Small intestine (tissue), 7 donors: ENCODE results near the gene SETD6. TPM values are rescaled to one million over a fixed set of nuclear protein-coding genes. Genes with fewer than 3 reads are reported as not detected.

Experiments
- DNase-seq, 2 donors: peaks; one replicate each; pipeline versions ENCODE4 v3.0.0 to v3.0.0-alpha.2; 2013
- FAIRE-seq: peaks from 2 replicates; lab custom pipeline; 2012; peaks lifted over from hg19 to GRCh38; lab: Jason Lieb, UNC
- H3K27ac ChIP-seq, 3 donors: one replicate each; pipeline ENCODE4 v1.5.1; 2013; ENCODE audit warnings: low read length in 2 of 3, mild to moderate bottlenecking in 2 of 3, control low read depth in 1 of 3, inconsistent platforms in 1 of 3, low read depth in 1 of 3, moderate library complexity in 1 of 3
- H3K27me3 ChIP-seq, 3 donors: one replicate each; pipeline ENCODE4 v1.6.1; 2013; ENCODE audit warnings: low read length in 3 of 3, inconsistent platforms in 1 of 3; ENCODE audit not compliant: control insufficient read depth in 3 of 3, insufficient read depth in 3 of 3
- H3K36me3 ChIP-seq, 3 donors: one replicate each; pipeline ENCODE4 v1.6.1; 2013; ENCODE audit warnings: low read length in 3 of 3, inconsistent platforms in 1 of 3, low read depth in 1 of 3, mild to moderate bottlenecking in 1 of 3, moderate library complexity in 1 of 3; ENCODE audit not compliant: control insufficient read depth in 3 of 3, insufficient read depth in 2 of 3
- H3K4me1 ChIP-seq, 3 donors: one replicate each; pipeline ENCODE4 v1.6.1; 2013; ENCODE audit warnings: low read length in 2 of 3, inconsistent platforms in 1 of 3, low read depth in 1 of 3, mild to moderate bottlenecking in 1 of 3, moderate library complexity in 1 of 3; ENCODE audit not compliant: control insufficient read depth in 3 of 3, insufficient read depth in 2 of 3
- H3K4me3 ChIP-seq, 3 donors: one replicate each; pipeline ENCODE4 v1.5.1; 2013; ENCODE audit warnings: low read length in 3 of 3, control low read depth in 1 of 3, inconsistent platforms in 1 of 3, low read depth in 1 of 3, mild to moderate bottlenecking in 1 of 3, moderate library complexity in 1 of 3
- H3K9me3 ChIP-seq, 2 donors: one replicate each; pipeline ENCODE4 v1.6.1; 2013; ENCODE audit warnings: low read depth in 1 of 2, low read length in 1 of 2; ENCODE audit not compliant: control insufficient read depth in 2 of 2, insufficient read depth in 1 of 2
- WGBS, 3 donors: extraction: QIAGEN DNeasy Blood & Tissue Kit; methylation state at CpG; one replicate each; pipeline ENCODE4 v1.1.7; 2013; 5-methylcytosine and 5-hydroxymethylcytosine counted together
- polyA plus RNA-seq, 4 donors: library from polyadenylated mRNA; stranded (reverse) in 3 of 4; unstranded in 1 of 4; fragments of 200-250 nt in 3 of 4; fragments of 120-200 nt in 1 of 4; gene quantifications; one replicate each; pipeline versions ENCODE4 v1.2.1 to v1.2.3, GENCODE V29; 2013
- donor health status: healthy with polysubstance abuse.
- donor health status: control.
- donor health status: control.
- donor health status: Bipolar disorder and iron deficiency.
- donor health status: healthy.

SETD6 gene
- polyA plus RNA-seq, 4 donors: 7.5 to 25.6 (median 7.6) TPM

- Histone ChIP-seq H3K4me3 (no peak overlapping the region), H3K36me3 (no peaks in the 10 kb centered on the region), H3K27ac (no peak overlapping the region), H3K9me3 (no peaks in the 10 kb centered on the region), H3K4me1 (no peaks in the 10 kb centered on the region), H3K27me3 (peaks cover 0 to 2% (median under 1%) of the 10 kb centered on the region in 3 donors)
- FAIRE-seq: no peak
- 57 to 65% (median 60%) methylated on average over 10 of the region's 10 CpGs for WGBS, 3 donors
- no peak for DNase-seq
Observed at GRCh38 chr16:58474296-58474695, 41.0 kb upstream of the SETD6 start.

GRCh38 chr16:58475091-58475619, 40.2 kb upstream of the SETD6 start:
- Histone ChIP-seq H3K36me3 (no peaks in the 10 kb centered on the region), H3K27me3 (peaks cover 0 to 3% (median 2%) of the 10 kb centered on the region in 3 donors), H3K4me1 (no peaks in the 10 kb centered on the region), H3K4me3 (no peak overlapping the region), H3K9me3 (no peaks in the 10 kb centered on the region), H3K27ac (no peak overlapping the region)
- 37 to 49% (median 39%) methylated on average over 4 of the region's 4 CpGs for WGBS, 3 donors
- no peak for DNase-seq
- FAIRE-seq: no peak

- FAIRE-seq: no peak
- H3K4me1 ChIP-seq: no peaks in the 10 kb centered on the region
- no peak overlapping the region for H3K27ac ChIP-seq
- H3K4me3 ChIP-seq: no peak overlapping the region
- DNase-seq: no peak
- WGBS, 3 donors: 45 to 59% (median 56%) methylated on average over 1 of the region's 1 CpG
- H3K27me3 ChIP-seq: peaks cover 0 to 3% (median 0%) of the 10 kb centered on the region in 3 donors
- H3K36me3 ChIP-seq: no peaks in the 10 kb centered on the region
- H3K9me3 ChIP-seq: no peaks in the 10 kb centered on the region
Observed at GRCh38 chr16:58476791-58477190, 38.5 kb upstream of the SETD6 start.

GRCh38 chr16:58478427-58478826, 36.9 kb upstream of the SETD6 start:
- 81 to 89% (median 87%) methylated on average over 2 of the region's 2 CpGs for WGBS, 3 donors
- H3K36me3 ChIP-seq: no peaks in the 10 kb centered on the region
- no peak overlapping the region for H3K4me3 ChIP-seq
- DNase-seq (no peak), FAIRE-seq (no peak)
- H3K27me3 ChIP-seq: peaks cover 0 to 3% (median 0%) of the 10 kb centered on the region in 3 donors
- no peaks in the 10 kb centered on the region for H3K9me3 ChIP-seq
- no peaks in the 10 kb centered on the region for H3K4me1 ChIP-seq
- H3K27ac ChIP-seq: no peak overlapping the region

GRCh38 chr16:58481226-58481869, 34.0 kb upstream of the SETD6 start:
- Histone ChIP-seq H3K4me3 (no peak overlapping the region), H3K27ac (no peak overlapping the region), H3K27me3 (peaks cover 0 to 3% (median 0%) of the 10 kb centered on the region in 3 donors), H3K36me3 (no peaks in the 10 kb centered on the region), H3K4me1 (no peaks in the 10 kb centered on the region), H3K9me3 (no peaks in the 10 kb centered on the region)
- FAIRE-seq (no peak), DNase-seq (no peak)
- 91 to 95% (median 91%) methylated on average over 11 of the region's 11 CpGs for WGBS, 3 donors

GRCh38 chr16:58481931-58482330, 33.4 kb upstream of the SETD6 start:
- Histone ChIP-seq H3K27me3 (peaks cover 0 to 3% (median 0%) of the 10 kb centered on the region in 3 donors), H3K36me3 (no peaks in the 10 kb centered on the region), H3K9me3 (no peaks in the 10 kb centered on the region), H3K4me1 (no peaks in the 10 kb centered on the region), H3K4me3 (no peak overlapping the region), H3K27ac (no peak overlapping the region)
- 63 to 74% (median 74%) methylated on average over 8 of the region's 8 CpGs for whole genome bisulfite sequencing, 3 donors
- no peak for FAIRE-seq
- no peak for DNase-seq

GRCh38 chr16:58485184-58485887, 30.0 kb upstream of the SETD6 start:
- Histone ChIP-seq H3K4me1 (no peaks in the 10 kb centered on the region), H3K27me3 (no peaks in the 10 kb centered on the region), H3K9me3 (no peaks in the 10 kb centered on the region), H3K4me3 (no peak overlapping the region), H3K27ac (no peak overlapping the region), H3K36me3 (no peaks in the 10 kb centered on the region)
- no peak for DNase-seq
- no peak for FAIRE-seq
- WGBS, 3 donors: 72 to 78% (median 72%) methylated on average over 11 of the region's 11 CpGs

- WGBS, 3 donors: 19 to 20% (median 20%) methylated on average over 43 of the region's 43 CpGs
- FAIRE-seq (no peak), DNase-seq (peak; percentile 65 to 85)
- Histone ChIP-seq H3K9me3 (no peaks in the 10 kb centered on the region), H3K36me3 (no peaks in the 10 kb centered on the region), H3K27me3 (peaks cover 0 to 4% (median 0%) of the 10 kb centered on the region in 3 donors), H3K4me1 (no peaks in the 10 kb centered on the region), H3K27ac (no peak overlapping the region), H3K4me3 (peak overlapping the region in 1 of 3 donors; percentile 15)
Observed at GRCh38 chr16:58487566-58488351, 27.6 kb upstream of the SETD6 start.
